Stimulated activated memory B cell treated with anti-CD40 and anti-IgM and Interleukin-4, amounts not matched to agents 10 μg/mL and 1 μg/mL and 100 μg/mL, for 72 hours (primary cell): ENCODE measurements around the gene KRTAP10-1.
"Not testable (repeated sequence)": the region's sequence is repeated elsewhere in the genome, so short reads cannot be mapped to it uniquely, and the experiment has no call there.

Experiments used
- ATAC-seq: fragments of 150-1000 bp; cut with Tn5 transposase; 2 replicates; pipeline ENCODE4 v1.10.0; 2021
- H3K27ac Mint-ChIP-seq: one replicate; pipeline ENCODE4 v1.8.0; 2022; ENCODE audit warnings: mild to moderate bottlenecking, mixed read lengths
- H3K27me3 Mint-ChIP-seq: one replicate; pipeline ENCODE4 v1.8.0; 2022; ENCODE audit warnings: mixed read lengths
- H3K36me3 Mint-ChIP-seq: one replicate; pipeline ENCODE4 v1.8.0; 2022; ENCODE audit warnings: mixed read lengths
- H3K4me1 Mint-ChIP-seq: one replicate; pipeline ENCODE4 v1.8.0; 2022; ENCODE audit warnings: mixed read lengths
- H3K4me3 Mint-ChIP-seq: one replicate; pipeline ENCODE4 v1.8.0; 2022; ENCODE audit warnings: mild to moderate bottlenecking, moderate library complexity, mixed read lengths
- H3K9me3 Mint-ChIP-seq: one replicate; pipeline ENCODE4 v1.8.0; 2022; ENCODE audit warnings: mixed read lengths

KRTAP10-1 gene

GRCh38 chr21:44539991-44540666 is at the start of gene KRTAP10-1:
Gene KRTAP10-1 (minus strand): TSS chr21:44540195. CDS start chr21:44540150, 45 bp downstream.
- no peak within 1 kb of the TSS for H3K4me3 Mint-ChIP-seq
- H3K27ac Mint-ChIP-seq = no peak within 1 kb of the TSS
- H3K36me3 Mint-ChIP-seq = no peaks in the 10 kb centered on the region
- peaks cover 37% of the 10 kb centered on the region for H3K27me3 Mint-ChIP-seq
- H3K9me3 Mint-ChIP-seq = no peaks in the 10 kb centered on the region
- no peaks in the 10 kb centered on the region for H3K4me1 Mint-ChIP-seq
- no peak for ATAC-seq

- Mint-ChIP-seq H3K4me1 (no peaks in the 10 kb centered on the region), H3K36me3 (no peaks in the 10 kb centered on the region), H3K9me3 (peaks cover 5% of the 10 kb centered on the region), H3K27me3 (peaks cover 67% of the 10 kb centered on the region), H3K27ac (no peak overlapping the region), H3K4me3 (no peak overlapping the region)
- ATAC-seq = no peak
These were observed 49.1 kb upstream of the KRTAP10-1 start for GRCh38 chr21:44589094-44589493.

- peaks cover 17% of the 10 kb centered on the region for H3K9me3 Mint-ChIP-seq
- no peak for ATAC-seq
- H3K27me3 Mint-ChIP-seq = peaks cover 74% of the 10 kb centered on the region
- no peaks in the 10 kb centered on the region for H3K4me1 Mint-ChIP-seq
- no peak overlapping the region for H3K27ac Mint-ChIP-seq
- no peak overlapping the region for H3K4me3 Mint-ChIP-seq
- peaks cover 13% of the 10 kb centered on the region for H3K36me3 Mint-ChIP-seq
These were observed 45.9 kb upstream of the KRTAP10-1 start for GRCh38 chr21:44585892-44586291.

- Mint-ChIP-seq H3K27me3 (peaks cover 72% of the 10 kb centered on the region), H3K4me1 (no peaks in the 10 kb centered on the region), H3K9me3 (peaks cover 21% of the 10 kb centered on the region), H3K36me3 (peaks cover 19% of the 10 kb centered on the region), H3K4me3 (no peak overlapping the region), H3K27ac (no peak overlapping the region)
- no peak for ATAC-seq
These were observed 43.8 kb upstream of the KRTAP10-1 start for GRCh38 chr21:44583800-44584147.

GRCh38 chr21:44583089-44583799 is 43.2 kb upstream of the KRTAP10-1 start:
- Mint-ChIP-seq H3K4me3 (no peak overlapping the region), H3K27ac (no peak overlapping the region), H3K36me3 (peaks cover 19% of the 10 kb centered on the region), H3K9me3 (peaks cover 22% of the 10 kb centered on the region), H3K4me1 (no peaks in the 10 kb centered on the region), H3K27me3 (peaks cover 72% of the 10 kb centered on the region)
- ATAC-seq = no peak

GRCh38 chr21:44582055-44582454 is 42.1 kb upstream of the KRTAP10-1 start:
- no peak for ATAC-seq
- Mint-ChIP-seq H3K27me3 (peaks cover 64% of the 10 kb centered on the region), H3K4me1 (no peaks in the 10 kb centered on the region), H3K36me3 (peaks cover 19% of the 10 kb centered on the region), H3K27ac (no peak overlapping the region), H3K4me3 (no peak overlapping the region), H3K9me3 (peaks cover 31% of the 10 kb centered on the region)

GRCh38 chr21:44581158-44581557 is 41.2 kb upstream of the KRTAP10-1 start:
- H3K36me3 Mint-ChIP-seq = peaks cover 19% of the 10 kb centered on the region
- no peaks in the 10 kb centered on the region for H3K4me1 Mint-ChIP-seq
- H3K4me3 Mint-ChIP-seq = no peak overlapping the region
- no peak for ATAC-seq
- peaks cover 34% of the 10 kb centered on the region for H3K9me3 Mint-ChIP-seq
- no peak overlapping the region for H3K27ac Mint-ChIP-seq
- H3K27me3 Mint-ChIP-seq = peaks cover 55% of the 10 kb centered on the region

- not testable (repeated sequence) for H3K27ac Mint-ChIP-seq, H3K4me3 Mint-ChIP-seq, H3K4me1 Mint-ChIP-seq, ATAC-seq
- peaks cover 55% of the 10 kb centered on the region for H3K27me3 Mint-ChIP-seq
- peaks cover 37% of the 10 kb centered on the region for H3K9me3 Mint-ChIP-seq
- H3K36me3 Mint-ChIP-seq = peaks cover 23% of the 10 kb centered on the region
These were observed 40.3 kb upstream of the KRTAP10-1 start, which contains the start of gene KRTAP10-5 for GRCh38 chr21:44580231-44580821. Gene KRTAP10-5 (minus strand): TSS chr21:44580604. CDS start chr21:44580578, 26 bp downstream.

GRCh38 chr21:44579833-44580144 is 39.8 kb upstream of the KRTAP10-1 start:
- ATAC-seq = no peak
- peaks cover 55% of the 10 kb centered on the region for H3K27me3 Mint-ChIP-seq
- no peak overlapping the region for H3K4me3 Mint-ChIP-seq
- peaks cover 23% of the 10 kb centered on the region for H3K36me3 Mint-ChIP-seq
- peaks cover 4% of the 10 kb centered on the region for H3K4me1 Mint-ChIP-seq
- H3K27ac Mint-ChIP-seq = no peak overlapping the region
- peaks cover 36% of the 10 kb centered on the region for H3K9me3 Mint-ChIP-seq

- Mint-ChIP-seq H3K27ac (no peak overlapping the region), H3K4me3 (no peak overlapping the region), H3K4me1 (peaks cover 9% of the 10 kb centered on the region), H3K27me3 (peaks cover 55% of the 10 kb centered on the region), H3K9me3 (peaks cover 36% of the 10 kb centered on the region), H3K36me3 (peaks cover 23% of the 10 kb centered on the region)
- ATAC-seq = peak; percentile 41
These were observed 39.2 kb upstream of the KRTAP10-1 start for GRCh38 chr21:44579056-44579832.

- peaks cover 23% of the 10 kb centered on the region for H3K36me3 Mint-ChIP-seq
- ATAC-seq = peak; percentile 20
- no peak overlapping the region for H3K27ac Mint-ChIP-seq
- no peak overlapping the region for H3K4me3 Mint-ChIP-seq
- peaks cover 11% of the 10 kb centered on the region for H3K4me1 Mint-ChIP-seq
- peaks cover 55% of the 10 kb centered on the region for H3K27me3 Mint-ChIP-seq
- H3K9me3 Mint-ChIP-seq = peaks cover 36% of the 10 kb centered on the region
These were observed 38.5 kb upstream of the KRTAP10-1 start for GRCh38 chr21:44578371-44579055.

- Mint-ChIP-seq H3K4me1 (peaks cover 11% of the 10 kb centered on the region), H3K27me3 (peaks cover 66% of the 10 kb centered on the region), H3K27ac (no peak overlapping the region), H3K4me3 (no peak overlapping the region), H3K9me3 (peaks cover 29% of the 10 kb centered on the region), H3K36me3 (peaks cover 10% of the 10 kb centered on the region)
- ATAC-seq = no peak
These were observed 36.0 kb upstream of the KRTAP10-1 start for GRCh38 chr21:44576025-44576420.

GRCh38 chr21:44575307-44576024 is 35.5 kb upstream of the KRTAP10-1 start:
- no peak overlapping the region for H3K27ac Mint-ChIP-seq
- peaks cover 10% of the 10 kb centered on the region for H3K36me3 Mint-ChIP-seq
- H3K9me3 Mint-ChIP-seq = peaks cover 28% of the 10 kb centered on the region
- ATAC-seq = no peak
- H3K4me1 Mint-ChIP-seq = peaks cover 11% of the 10 kb centered on the region
- peaks cover 69% of the 10 kb centered on the region for H3K27me3 Mint-ChIP-seq
- H3K4me3 Mint-ChIP-seq = no peak overlapping the region
